ENCODE results near the gene TSPOAP1.

DNA sequence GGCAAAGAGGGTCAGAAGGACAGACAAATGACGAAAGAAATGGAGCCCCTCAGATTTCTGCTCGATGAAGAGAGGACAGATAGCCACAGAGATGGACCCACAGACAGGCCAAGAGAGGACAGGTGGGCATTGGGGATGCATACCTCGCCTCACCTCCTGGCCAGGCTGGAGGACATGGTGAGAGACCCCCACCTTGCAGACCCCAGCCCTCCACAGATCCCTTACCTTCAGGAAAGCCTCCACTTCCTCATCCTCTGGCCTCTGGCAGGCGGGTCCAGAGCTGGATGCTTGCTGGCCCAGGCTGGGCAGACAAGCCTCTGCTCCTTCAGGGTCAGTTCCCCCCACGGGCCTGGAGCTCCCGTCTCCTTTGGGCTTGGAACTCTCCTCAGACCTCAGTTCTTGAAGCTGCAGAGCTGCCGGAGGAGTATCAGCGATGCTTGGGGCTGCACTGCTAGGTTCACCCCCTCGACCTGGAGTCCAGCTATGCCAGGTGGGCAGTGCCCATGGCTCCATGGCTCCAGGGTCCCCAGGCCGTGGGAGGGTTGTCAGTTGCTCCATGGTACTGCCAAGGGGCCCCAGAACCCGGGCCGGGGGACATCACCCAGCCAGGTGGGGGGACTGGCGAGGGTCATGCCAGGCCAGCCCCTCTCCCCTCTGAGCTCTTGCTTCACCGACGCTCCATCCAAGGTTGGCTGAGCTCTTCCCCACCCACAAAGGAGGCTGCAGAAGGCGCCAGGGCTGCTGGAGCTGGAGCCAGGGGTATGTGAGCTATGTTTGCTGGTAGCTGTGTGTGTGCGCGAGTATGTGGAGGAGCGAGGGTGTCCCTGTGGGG lies 1.0 kb downstream of the TSPOAP1 start:
- TF ChIP-seq, protein P1, sequence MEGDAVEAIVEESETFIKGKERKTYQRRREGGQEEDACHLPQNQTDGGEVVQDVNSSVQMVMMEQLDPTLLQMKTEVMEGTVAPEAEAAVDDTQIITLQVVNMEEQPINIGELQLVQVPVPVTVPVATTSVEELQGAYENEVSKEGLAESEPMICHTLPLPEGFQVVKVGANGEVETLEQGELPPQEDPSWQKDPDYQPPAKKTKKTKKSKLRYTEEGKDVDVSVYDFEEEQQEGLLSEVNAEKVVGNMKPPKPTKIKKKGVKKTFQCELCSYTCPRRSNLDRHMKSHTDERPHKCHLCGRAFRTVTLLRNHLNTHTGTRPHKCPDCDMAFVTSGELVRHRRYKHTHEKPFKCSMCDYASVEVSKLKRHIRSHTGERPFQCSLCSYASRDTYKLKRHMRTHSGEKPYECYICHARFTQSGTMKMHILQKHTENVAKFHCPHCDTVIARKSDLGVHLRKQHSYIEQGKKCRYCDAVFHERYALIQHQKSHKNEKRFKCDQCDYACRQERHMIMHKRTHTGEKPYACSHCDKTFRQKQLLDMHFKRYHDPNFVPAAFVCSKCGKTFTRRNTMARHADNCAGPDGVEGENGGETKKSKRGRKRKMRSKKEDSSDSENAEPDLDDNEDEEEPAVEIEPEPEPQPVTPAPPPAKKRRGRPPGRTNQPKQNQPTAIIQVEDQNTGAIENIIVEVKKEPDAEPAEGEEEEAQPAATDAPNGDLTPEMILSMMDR (IDR thresholded peaks at IDR 0.05): no peak
- TF ChIP-seq SIN3A (IDR thresholded peaks at IDR 0.05; ENCODE audit: borderline replicate concordance, low read depth, low read length) (no peak), RAD21 (IDR thresholded peaks at IDR 0.05; ENCODE audit: low read length) (no peak), JUND (IDR thresholded peaks at IDR 0.05) (no peak)
- TF ChIP-seq, protein P2, sequence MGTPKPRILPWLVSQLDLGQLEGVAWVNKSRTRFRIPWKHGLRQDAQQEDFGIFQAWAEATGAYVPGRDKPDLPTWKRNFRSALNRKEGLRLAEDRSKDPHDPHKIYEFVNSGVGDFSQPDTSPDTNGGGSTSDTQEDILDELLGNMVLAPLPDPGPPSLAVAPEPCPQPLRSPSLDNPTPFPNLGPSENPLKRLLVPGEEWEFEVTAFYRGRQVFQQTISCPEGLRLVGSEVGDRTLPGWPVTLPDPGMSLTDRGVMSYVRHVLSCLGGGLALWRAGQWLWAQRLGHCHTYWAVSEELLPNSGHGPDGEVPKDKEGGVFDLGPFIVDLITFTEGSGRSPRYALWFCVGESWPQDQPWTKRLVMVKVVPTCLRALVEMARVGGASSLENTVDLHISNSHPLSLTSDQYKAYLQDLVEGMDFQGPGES (IDR thresholded peaks at IDR 0.05; ENCODE audit: low read depth, low read length): no peak
- TF ChIP-seq, protein P3, sequence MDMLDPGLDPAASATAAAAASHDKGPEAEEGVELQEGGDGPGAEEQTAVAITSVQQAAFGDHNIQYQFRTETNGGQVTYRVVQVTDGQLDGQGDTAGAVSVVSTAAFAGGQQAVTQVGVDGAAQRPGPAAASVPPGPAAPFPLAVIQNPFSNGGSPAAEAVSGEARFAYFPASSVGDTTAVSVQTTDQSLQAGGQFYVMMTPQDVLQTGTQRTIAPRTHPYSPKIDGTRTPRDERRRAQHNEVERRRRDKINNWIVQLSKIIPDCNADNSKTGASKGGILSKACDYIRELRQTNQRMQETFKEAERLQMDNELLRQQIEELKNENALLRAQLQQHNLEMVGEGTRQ (IDR thresholded peaks at IDR 0.05; ENCODE audit: borderline replicate concordance, low read depth, low read length): no peak
- TF ChIP-seq, protein P4, sequence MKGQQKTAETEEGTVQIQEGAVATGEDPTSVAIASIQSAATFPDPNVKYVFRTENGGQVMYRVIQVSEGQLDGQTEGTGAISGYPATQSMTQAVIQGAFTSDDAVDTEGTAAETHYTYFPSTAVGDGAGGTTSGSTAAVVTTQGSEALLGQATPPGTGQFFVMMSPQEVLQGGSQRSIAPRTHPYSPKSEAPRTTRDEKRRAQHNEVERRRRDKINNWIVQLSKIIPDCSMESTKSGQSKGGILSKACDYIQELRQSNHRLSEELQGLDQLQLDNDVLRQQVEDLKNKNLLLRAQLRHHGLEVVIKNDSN (IDR thresholded peaks at IDR 0.05; ENCODE audit: borderline replicate concordance, low read depth): no peak

All from SK-N-SH (cell line).